BLaER1 (cell line): ENCODE results near the gene ZP4.

ENCODE experiments used
- H3K27ac ChIP-seq: shearing (Covaris generic); formaldehyde crosslinking; 2 replicates; pipeline ENCODE4 v1.8.1; 2022
- H3K27me3 ChIP-seq: shearing (Covaris generic); formaldehyde crosslinking; 2 replicates; pipeline ENCODE4 v1.8.1; 2022
- H3K36me3 ChIP-seq: shearing (Covaris generic); formaldehyde crosslinking; 2 replicates; pipeline ENCODE4 v1.8.1; 2022
- H3K4me1 ChIP-seq: shearing (Covaris generic); formaldehyde crosslinking; 2 replicates; pipeline ENCODE4 v1.8.1; 2022
- H3K4me2 ChIP-seq: shearing (Covaris generic); formaldehyde crosslinking; 2 replicates; pipeline ENCODE4 v1.8.1; 2022
- H3K4me3 ChIP-seq: shearing (Covaris generic); formaldehyde crosslinking; 2 replicates; pipeline ENCODE4 v1.8.1; 2022
- H3K9ac ChIP-seq: shearing (Covaris generic); formaldehyde crosslinking; 2 replicates; pipeline ENCODE4 v1.8.1; 2022
- H3K9me3 ChIP-seq: shearing (Covaris generic); formaldehyde crosslinking; 2 replicates; pipeline ENCODE4 v1.8.1; 2022
- H4K20me1 ChIP-seq: shearing (Covaris generic); formaldehyde crosslinking; 2 replicates; pipeline ENCODE4 v1.8.1; 2022
- Cebpa-rat ChIP-seq: shearing (Covaris generic); IDR thresholded peaks from 2 replicates; pipeline ENCODE4 v1.8.1; 2022

ZP4 gene

GRCh38 chr1:237890822-237891221, at the start of gene ZP4:
ZP4 (minus strand) TSS chr1:237890922; CDS start chr1:237890635, 287 bp downstream.
- no peaks in the 10 kb centered on the region for H3K9me3 ChIP-seq
- H3K27ac ChIP-seq = no peak within 1 kb of the TSS
- no peak within 1 kb of the TSS for H3K9ac ChIP-seq
- H3K4me2 ChIP-seq = no peak within 1 kb of the TSS
- no peaks in the 10 kb centered on the region for H3K4me1 ChIP-seq
- no peaks in the 10 kb centered on the region for H4K20me1 ChIP-seq
- TF ChIP-seq Cebpa-rat = no peak
- H3K4me3 ChIP-seq = no peak within 1 kb of the TSS
- no peaks in the 10 kb centered on the region for H3K36me3 ChIP-seq
- H3K27me3 ChIP-seq = no peaks in the 10 kb centered on the region

- H3K36me3 ChIP-seq = no peaks in the 10 kb centered on the region
- no peak overlapping the region for H3K27ac ChIP-seq
- H3K9ac ChIP-seq = no peak overlapping the region
- H3K4me1 ChIP-seq = no peaks in the 10 kb centered on the region
- H3K4me2 ChIP-seq = no peak overlapping the region
- H3K4me3 ChIP-seq = no peak overlapping the region
- no peaks in the 10 kb centered on the region for H3K9me3 ChIP-seq
- no peaks in the 10 kb centered on the region for H3K27me3 ChIP-seq
- TF ChIP-seq Cebpa-rat = no peak
- no peaks in the 10 kb centered on the region for H4K20me1 ChIP-seq
Observed at GRCh38 chr1:237938553-237938952, 47.8 kb upstream of the ZP4 start.

GRCh38 chr1:237938068-237938467, 47.3 kb upstream of the ZP4 start:
- Histone ChIP-seq H3K36me3 (no peaks in the 10 kb centered on the region), H3K4me1 (no peaks in the 10 kb centered on the region), H4K20me1 (no peaks in the 10 kb centered on the region), H3K27ac (no peak overlapping the region), H3K4me3 (no peak overlapping the region), H3K9ac (no peak overlapping the region), H3K9me3 (no peaks in the 10 kb centered on the region), H3K4me2 (no peak overlapping the region), H3K27me3 (no peaks in the 10 kb centered on the region)
- TF ChIP-seq Cebpa-rat = no peak

- Histone ChIP-seq H4K20me1 (no peaks in the 10 kb centered on the region), H3K9ac (no peak overlapping the region), H3K9me3 (no peaks in the 10 kb centered on the region), H3K4me2 (no peak overlapping the region), H3K4me1 (no peaks in the 10 kb centered on the region), H3K36me3 (no peaks in the 10 kb centered on the region), H3K27ac (no peak overlapping the region), H3K27me3 (no peaks in the 10 kb centered on the region), H3K4me3 (no peak overlapping the region)
- TF ChIP-seq Cebpa-rat = no peak
Observed at GRCh38 chr1:237932816-237933215, 42.1 kb upstream of the ZP4 start.

GRCh38 chr1:237931581-237931980, 40.9 kb upstream of the ZP4 start:
- Histone ChIP-seq H3K27me3 (no peaks in the 10 kb centered on the region), H3K4me1 (no peaks in the 10 kb centered on the region), H3K4me3 (no peak overlapping the region), H3K9me3 (no peaks in the 10 kb centered on the region), H4K20me1 (no peaks in the 10 kb centered on the region), H3K36me3 (no peaks in the 10 kb centered on the region), H3K27ac (no peak overlapping the region), H3K9ac (no peak overlapping the region), H3K4me2 (no peak overlapping the region)
- TF ChIP-seq Cebpa-rat = no peak

GRCh38 chr1:237927198-237927597, 36.5 kb upstream of the ZP4 start:
- H3K4me2 ChIP-seq = no peak overlapping the region
- H3K9ac ChIP-seq = no peak overlapping the region
- no peaks in the 10 kb centered on the region for H3K9me3 ChIP-seq
- no peaks in the 10 kb centered on the region for H3K36me3 ChIP-seq
- no peaks in the 10 kb centered on the region for H4K20me1 ChIP-seq
- no peak overlapping the region for H3K4me3 ChIP-seq
- no peak for TF ChIP-seq Cebpa-rat
- H3K27me3 ChIP-seq = no peaks in the 10 kb centered on the region
- no peaks in the 10 kb centered on the region for H3K4me1 ChIP-seq
- H3K27ac ChIP-seq = no peak overlapping the region

GRCh38 chr1:237921306-237921705, 30.6 kb upstream of the ZP4 start:
- Histone ChIP-seq H3K4me3 (no peak overlapping the region), H3K36me3 (no peaks in the 10 kb centered on the region), H3K9me3 (0 out of 2 replicates have a peak, but pooled peaks cover 8% of the 10 kb centered on the region), H3K4me2 (no peak overlapping the region), H3K27me3 (no peaks in the 10 kb centered on the region), H3K9ac (no peak overlapping the region), H3K27ac (no peak overlapping the region), H3K4me1 (no peaks in the 10 kb centered on the region), H4K20me1 (no peaks in the 10 kb centered on the region)
- no peak for TF ChIP-seq Cebpa-rat

- Histone ChIP-seq H3K36me3 (no peaks in the 10 kb centered on the region), H3K9me3 (peaks cover 16% of the 10 kb centered on the region; the same call in 1 of the 2 replicates), H3K27ac (no peak overlapping the region), H3K27me3 (no peaks in the 10 kb centered on the region), H3K4me1 (no peaks in the 10 kb centered on the region), H4K20me1 (no peaks in the 10 kb centered on the region), H3K4me2 (no peak overlapping the region), H3K9ac (no peak overlapping the region), H3K4me3 (no peak overlapping the region)
- TF ChIP-seq Cebpa-rat = no peak
Observed at GRCh38 chr1:237913345-237913744, 22.6 kb upstream of the ZP4 start.

- Histone ChIP-seq H3K9ac (no peak overlapping the region), H3K4me2 (no peak overlapping the region), H3K4me3 (no peak overlapping the region), H3K27ac (no peak overlapping the region), H3K27me3 (no peaks in the 10 kb centered on the region), H3K36me3 (no peaks in the 10 kb centered on the region), H3K9me3 (peaks cover 14% of the 10 kb centered on the region; the same call in 1 of the 2 replicates), H4K20me1 (no peaks in the 10 kb centered on the region), H3K4me1 (no peaks in the 10 kb centered on the region)
- TF ChIP-seq Cebpa-rat = no peak
Observed at GRCh38 chr1:237911911-237912310, 21.2 kb upstream of the ZP4 start.

- no peaks in the 10 kb centered on the region for H3K27me3 ChIP-seq
- H3K4me2 ChIP-seq = no peak overlapping the region
- H4K20me1 ChIP-seq = no peaks in the 10 kb centered on the region
- TF ChIP-seq Cebpa-rat = no peak
- no peaks in the 10 kb centered on the region for H3K36me3 ChIP-seq
- no peak overlapping the region for H3K9ac ChIP-seq
- no peaks in the 10 kb centered on the region for H3K4me1 ChIP-seq
- H3K9me3 ChIP-seq = peaks cover 12% of the 10 kb centered on the region; the same call in 1 of the 2 replicates
- H3K27ac ChIP-seq = no peak overlapping the region
- no peak overlapping the region for H3K4me3 ChIP-seq
Observed at GRCh38 chr1:237910834-237911233, 20.1 kb upstream of the ZP4 start.

GRCh38 chr1:237903961-237904360, 13.2 kb upstream of the ZP4 start:
- no peak overlapping the region for H3K27ac ChIP-seq
- H4K20me1 ChIP-seq = no peaks in the 10 kb centered on the region
- no peak overlapping the region for H3K4me2 ChIP-seq
- no peaks in the 10 kb centered on the region for H3K36me3 ChIP-seq
- no peaks in the 10 kb centered on the region for H3K27me3 ChIP-seq
- H3K4me1 ChIP-seq = no peaks in the 10 kb centered on the region
- H3K9me3 ChIP-seq = no peaks in the 10 kb centered on the region
- TF ChIP-seq Cebpa-rat = no peak
- H3K4me3 ChIP-seq = no peak overlapping the region
- H3K9ac ChIP-seq = no peak overlapping the region
